Measurements from ENCODE around the gene TLE4. TPM values are rescaled to one million over a fixed set of nuclear protein-coding genes. Genes with fewer than 3 reads are reported as not detected.

The TLE4 gene
- total and polyA plus RNA-seq, 7 donors = 7.6 to 60.9 (median 29.1) TPM

- Histone ChIP-seq H3K27ac (peak overlapping the region in 2 of 4 donors; percentile 40 to 49), H3K27me3 (no peaks in the 10 kb centered on the region), H3K9me3 (no peaks in the 10 kb centered on the region), H3K4me1 (peaks cover 0 to 59% (median 47%) of the 10 kb centered on the region in 4 donors), H3K36me3 (peaks cover 0 to 3% (median 0%) of the 10 kb centered on the region in 4 donors), H3K4me3 (no peak overlapping the region)
- no peak for TF ChIP-seq POLR2AphosphoS5 (IDR thresholded peaks at IDR 0.05)
- TF ChIP-seq POLR2A (IDR thresholded peaks at IDR 0.05) = no peak
- TF ChIP-seq EP300 (IDR thresholded peaks at IDR 0.05) = no peak
- TF ChIP-seq CTCF (IDR thresholded peaks at IDR 0.05) = no peak
- WGBS, 2 donors = 17 to 57% methylated on average over 4 of the region's 4 CpGs
- intact Hi-C loops (cut with DNase I) = no loop called here
- peak; percentile 82 for DNase-seq
Observed at GRCh38 chr9:79617395-79617794, 45.6 kb downstream of the TLE4 start.

- Histone ChIP-seq H3K4me1 (peaks cover 0 to 36% (median 24%) of the 10 kb centered on the region in 4 donors), H3K27ac (no peak overlapping the region), H3K27me3 (no peaks in the 10 kb centered on the region), H3K36me3 (peaks cover 0 to 3% (median 0%) of the 10 kb centered on the region in 4 donors), H3K9me3 (no peaks in the 10 kb centered on the region), H3K4me3 (no peak overlapping the region)
- TF ChIP-seq POLR2AphosphoS5 (IDR thresholded peaks at IDR 0.05) (no peak), EP300 (IDR thresholded peaks at IDR 0.05) (no peak), POLR2A (IDR thresholded peaks at IDR 0.05) (no peak), CTCF (IDR thresholded peaks at IDR 0.05) (no peak)
- intact Hi-C loops (cut with DNase I) = no loop called here
- no peak for DNase-seq
Observed at GRCh38 chr9:79619930-79620329, 48.2 kb downstream of the TLE4 start.

GRCh38 chr9:79621916-79622575 is 50.3 kb downstream of the TLE4 start:
- H3K27ac ChIP-seq = no peak overlapping the region
- no peaks in the 10 kb centered on the region for H3K27me3 ChIP-seq
- intact Hi-C loops (cut with DNase I) = no loop called here
- H3K36me3 ChIP-seq = peaks cover 0 to 3% (median 0%) of the 10 kb centered on the region in 4 donors
- DNase-seq = no peak
- H3K4me3 ChIP-seq = no peak overlapping the region
- no peaks in the 10 kb centered on the region for H3K9me3 ChIP-seq
- H3K4me1 ChIP-seq = peaks cover 0 to 15% (median 13%) of the 10 kb centered on the region in 4 donors
- no peak for TF ChIP-seq POLR2AphosphoS5 (IDR thresholded peaks at IDR 0.05)
- TF ChIP-seq POLR2A (IDR thresholded peaks at IDR 0.05) = no peak
- TF ChIP-seq CTCF (IDR thresholded peaks at IDR 0.05) = no peak
- no peak for TF ChIP-seq EP300 (IDR thresholded peaks at IDR 0.05)

- H3K9me3 ChIP-seq = no peaks in the 10 kb centered on the region
- no peak overlapping the region for H3K4me3 ChIP-seq
- H3K4me1 ChIP-seq = no peaks in the 10 kb centered on the region
- H3K27ac ChIP-seq = no peak overlapping the region
- intact Hi-C loops (cut with DNase I) = no loop called here
- peak; percentile 63 for DNase-seq
- TF ChIP-seq POLR2A (IDR thresholded peaks at IDR 0.05) (no peak), EP300 (IDR thresholded peaks at IDR 0.05) (no peak), CTCF (IDR thresholded peaks at IDR 0.05) (no peak), POLR2AphosphoS5 (IDR thresholded peaks at IDR 0.05) (no peak)
- 27 to 36% methylated on average over 6 of the region's 6 CpGs for WGBS, 2 donors
- H3K27me3 ChIP-seq = no peaks in the 10 kb centered on the region
- peaks cover 0 to 3% (median 0%) of the 10 kb centered on the region in 4 donors for H3K36me3 ChIP-seq
Observed at GRCh38 chr9:79623799-79624721, 52.3 kb downstream of the TLE4 start.
